Mesenchymal stem cell (in vitro differentiated cells and primary cell): ENCODE data around the gene RUNX2.
A peak's percentile ranks its signal among the peaks of the same experiment; 100 is the strongest.

Experiments used
- DNase-seq: peaks from one replicate; pipeline ENCODE4 v3.0.0-alpha.2; 2013
- H2AFZ ChIP-seq: one replicate; pipeline ENCODE4 v1.6.1; 2013; ENCODE audit warnings: low read depth, mild to moderate bottlenecking, control low read depth, inconsistent platforms, low read length, moderate library complexity
- H2AK5ac ChIP-seq: 2 replicates; pipeline ENCODE4 v1.6.1; 2013; ENCODE audit warnings: low read length, moderate library complexity, mild to moderate bottlenecking, inconsistent platforms; ENCODE audit not compliant: severe bottlenecking
- H2BK120ac ChIP-seq: one replicate; pipeline ENCODE4 v1.6.1; 2013; ENCODE audit warnings: low read depth, mild to moderate bottlenecking, inconsistent platforms, low read length, moderate library complexity
- H2BK12ac ChIP-seq, 2 experiments: one replicate each; pipeline ENCODE4 v1.6.1; 2013; ENCODE audit warnings: inconsistent platforms in 2 of 2, low read length in 2 of 2, mild to moderate bottlenecking in 2 of 2, moderate library complexity in 2 of 2, control low read depth in 1 of 2
- H2BK15ac ChIP-seq: one replicate; pipeline ENCODE4 v1.6.1; 2013; ENCODE audit warnings: mild to moderate bottlenecking, low read depth, inconsistent platforms; ENCODE audit not compliant: poor library complexity, severe bottlenecking
- H2BK5ac ChIP-seq: 2 replicates; pipeline ENCODE4 v1.6.1; 2013; ENCODE audit warnings: low read depth, mild to moderate bottlenecking, low read length, control low read depth, inconsistent platforms; ENCODE audit not compliant: poor library complexity, severe bottlenecking
- H3K14ac ChIP-seq, 2 experiments: one replicate each; pipeline ENCODE4 v1.6.1; 2013; ENCODE audit warnings: inconsistent platforms in 2 of 2, low read length in 2 of 2, control low read depth in 1 of 2, mild to moderate bottlenecking in 1 of 2, moderate library complexity in 1 of 2
- H3K18ac ChIP-seq, 2 experiments: one replicate each; pipeline ENCODE4 v1.6.1; 2013; ENCODE audit warnings: inconsistent platforms in 2 of 2, low read length in 2 of 2, control low read depth in 1 of 2, low read depth in 1 of 2, mild to moderate bottlenecking in 1 of 2
- H3K23ac ChIP-seq, 2 experiments: one replicate each; pipeline ENCODE4 v1.6.1; 2013; ENCODE audit warnings: inconsistent platforms in 2 of 2, low read length in 2 of 2, mild to moderate bottlenecking in 2 of 2, moderate library complexity in 2 of 2, control low read depth in 1 of 2
- H3K27ac ChIP-seq: 2 replicates; pipeline ENCODE4 v1.5.1; 2013; ENCODE audit warnings: mild to moderate bottlenecking, moderate library complexity, low read length, control low read depth, inconsistent platforms; ENCODE audit not compliant: poor library complexity, severe bottlenecking
- H3K27me3 ChIP-seq, 2 experiments: 2 replicates each; pipeline versions ENCODE4 v1.6.1 to v1.7.0; 2013; ENCODE audit warnings: low read length in 2 of 2, mild to moderate bottlenecking in 2 of 2, moderate library complexity in 2 of 2, control low read depth in 1 of 2, inconsistent platforms in 1 of 2; ENCODE audit not compliant: control insufficient read depth in 1 of 2, insufficient read depth in 1 of 2
- H3K36me3 ChIP-seq, 2 experiments: 2 replicates each; pipeline versions ENCODE4 v1.6.1 to v1.7.0; 2013; ENCODE audit warnings: low read length in 2 of 2, control low read depth in 1 of 2, inconsistent platforms in 1 of 2, low read depth in 1 of 2, mild to moderate bottlenecking in 1 of 2; ENCODE audit not compliant: insufficient read depth in 2 of 2, control insufficient read depth in 1 of 2
- H3K4ac ChIP-seq, 2 experiments: one replicate each; pipeline ENCODE4 v1.6.1; 2013; ENCODE audit warnings: inconsistent platforms in 2 of 2, low read length in 2 of 2, mild to moderate bottlenecking in 2 of 2, moderate library complexity in 2 of 2, control low read depth in 1 of 2, low read depth in 1 of 2
- H3K4me1 ChIP-seq: 2 replicates; pipeline ENCODE4 v1.6.1; 2013; ENCODE audit warnings: low read depth, low read length, control low read depth; ENCODE audit not compliant: control insufficient read depth, insufficient read depth
- H3K4me2 ChIP-seq: 2 replicates; pipeline ENCODE4 v1.6.1; 2013; ENCODE audit warnings: low read length, mild to moderate bottlenecking, inconsistent platforms; ENCODE audit not compliant: poor library complexity, severe bottlenecking
- H3K4me3 ChIP-seq, 2 experiments: 2 replicates each; pipeline versions ENCODE4 v1.5.1 to v1.7.0; 2013; ENCODE audit warnings: low read length in 2 of 2, mild to moderate bottlenecking in 2 of 2, control low read depth in 1 of 2, low read depth in 1 of 2; ENCODE audit not compliant: insufficient read depth in 1 of 2
- H3K79me1 ChIP-seq: replicated peaks from 2 replicates; pipeline ENCODE4 v1.6.1; 2013; ENCODE audit warnings: mild to moderate bottlenecking, control low read depth, low read length, inconsistent platforms; ENCODE audit not compliant: poor library complexity, severe bottlenecking
- H3K9ac ChIP-seq: 2 replicates; pipeline ENCODE4 v1.7.0; 2013; ENCODE audit warnings: mild to moderate bottlenecking, low read length, moderate library complexity
- H3K9me3 ChIP-seq: 2 replicates; pipeline ENCODE4 v1.7.0; 2013; ENCODE audit warnings: mild to moderate bottlenecking, low read length; ENCODE audit not compliant: control insufficient read depth
- H4K8ac ChIP-seq: one replicate; pipeline ENCODE4 v1.6.1; 2013; ENCODE audit warnings: inconsistent platforms, mild to moderate bottlenecking, low read length, moderate library complexity
- H4K91ac ChIP-seq: one replicate; pipeline ENCODE4 v1.6.1; 2013; ENCODE audit warnings: mild to moderate bottlenecking, low read length, inconsistent platforms
- WGBS: methylation state at CpG from one replicate; pipeline ENCODE4 v1.1.7; 2013; ENCODE audit warnings: mixed read lengths; 5-methylcytosine and 5-hydroxymethylcytosine counted together

Gene RUNX2

DNA sequence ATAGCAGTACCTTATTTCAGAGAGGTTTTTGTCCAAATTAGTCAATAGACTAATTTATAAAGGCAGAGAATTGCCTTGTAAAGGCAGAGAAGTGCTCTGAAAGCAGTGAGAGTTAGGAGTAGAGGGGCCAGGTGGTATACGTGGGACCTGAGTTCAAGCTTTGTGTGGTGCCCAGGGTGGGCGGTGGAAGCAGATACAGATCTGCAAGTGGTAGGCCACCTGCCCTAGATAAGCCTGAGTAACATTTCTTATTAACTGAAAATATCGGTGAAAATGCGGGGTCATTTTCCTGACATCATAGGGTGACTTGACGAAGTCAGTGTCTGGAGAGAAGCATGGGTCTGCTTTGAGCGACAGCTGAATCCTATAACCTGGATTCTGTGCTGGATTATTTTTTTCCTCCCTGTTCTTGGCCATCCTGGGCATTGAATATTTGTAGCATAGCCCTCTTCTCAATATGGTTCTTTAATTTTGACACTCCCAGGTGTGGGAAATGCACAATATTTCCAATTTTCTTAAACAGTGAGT, 111.8 kb downstream of the RUNX2 start:
- Histone ChIP-seq H3K9ac (no peak overlapping the region), H3K4me1 (peaks cover 8% of the 10 kb centered on the region), H3K9me3 (no peaks in the 10 kb centered on the region), H2AK5ac (peak overlapping the region; percentile 90), H3K79me1 (peaks cover 2% of the 10 kb centered on the region), H3K14ac (no peak overlapping the region), H3K4me2 (no peak overlapping the region), H4K8ac (peak overlapping the region; percentile 19), H3K36me3 (peaks cover 5 to 19% of the 10 kb centered on the region in 2 experiments), H3K23ac (no peak overlapping the region), H3K4me3 (no peak overlapping the region), H4K91ac (no peak overlapping the region), H2BK120ac (no peak overlapping the region), H2AFZ (no peak overlapping the region), H3K27ac (peak overlapping the region; percentile 76), H3K27me3 (no peaks in the 10 kb centered on the region), H2BK12ac (peak overlapping the region; percentile 33), H2BK15ac (no peak overlapping the region), H3K18ac (no peak overlapping the region), H2BK5ac (no peak overlapping the region), H3K4ac (peak overlapping the region in 1 of 2 experiments; percentile 51)
- WGBS = 94% methylated on average over 6 of the region's 6 CpGs
- no peak for DNase-seq

- Histone ChIP-seq H2BK12ac (no peak overlapping the region), H3K18ac (no peak overlapping the region), H2BK120ac (no peak overlapping the region), H3K23ac (no peak overlapping the region), H2AK5ac (no peak overlapping the region), H3K27me3 (no peaks in the 10 kb centered on the region), H3K9me3 (no peaks in the 10 kb centered on the region), H3K4me3 (no peak overlapping the region), H4K91ac (no peak overlapping the region), H2BK15ac (no peak overlapping the region), H3K27ac (peak overlapping the region; percentile 18), H4K8ac (no peak overlapping the region), H3K9ac (no peak overlapping the region), H3K4ac (no peak overlapping the region), H3K14ac (no peak overlapping the region), H3K4me2 (no peak overlapping the region), H3K4me1 (peaks cover 8% of the 10 kb centered on the region), H2AFZ (no peak overlapping the region), H2BK5ac (no peak overlapping the region), H3K79me1 (peaks cover 2% of the 10 kb centered on the region), H3K36me3 (peaks cover 5 to 16% of the 10 kb centered on the region in 2 experiments)
- DNase-seq = no peak
- WGBS = 78% methylated on average over 5 of the region's 6 CpGs
Observed at GRCh38 chr6:45441851-45442453, 113.8 kb downstream of the RUNX2 start.

DNA sequence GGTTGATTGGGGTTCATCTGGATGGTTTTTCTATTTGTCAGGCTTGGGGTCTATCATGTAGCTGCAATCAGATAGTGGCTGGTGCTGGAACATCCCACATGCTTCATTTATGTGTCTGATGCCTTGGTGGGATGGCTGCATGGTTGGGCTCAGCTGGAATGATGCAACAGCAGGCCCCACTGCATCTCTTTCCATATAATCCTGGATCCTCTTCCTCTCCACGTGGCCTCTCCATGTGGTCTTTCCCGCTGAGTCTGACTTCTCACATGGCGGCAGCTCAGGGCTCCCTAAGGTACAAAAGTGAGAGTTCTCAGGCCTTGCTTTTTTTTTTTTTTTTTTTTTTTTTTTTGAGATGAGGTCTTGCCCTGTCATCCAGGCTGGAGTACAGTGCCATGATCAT, 114.6 kb downstream of the RUNX2 start:
- Histone ChIP-seq H3K4me3 (no peak overlapping the region), H2AK5ac (peak overlapping the region; percentile 47), H3K4ac (peak overlapping the region; percentile 13 to 43), H2AFZ (no peak overlapping the region), H2BK5ac (no peak overlapping the region), H3K27ac (peak overlapping the region; percentile 13), H3K9ac (no peak overlapping the region), H2BK120ac (peak overlapping the region; percentile 51), H3K23ac (no peak overlapping the region), H2BK15ac (no peak overlapping the region), H3K79me1 (peaks cover 2% of the 10 kb centered on the region), H3K36me3 (peaks cover 5 to 16% of the 10 kb centered on the region in 2 experiments), H4K91ac (peak overlapping the region; percentile 81), H2BK12ac (peak overlapping the region in 1 of 2 experiments; percentile 67), H4K8ac (peak overlapping the region; percentile 53), H3K14ac (peak overlapping the region in 1 of 2 experiments; percentile 30), H3K4me1 (peaks cover 10% of the 10 kb centered on the region), H3K9me3 (no peaks in the 10 kb centered on the region), H3K4me2 (no peak overlapping the region), H3K27me3 (no peaks in the 10 kb centered on the region), H3K18ac (no peak overlapping the region)
- WGBS = 100% methylated on average over 3 of the region's 3 CpGs
- DNase-seq = no peak

DNA sequence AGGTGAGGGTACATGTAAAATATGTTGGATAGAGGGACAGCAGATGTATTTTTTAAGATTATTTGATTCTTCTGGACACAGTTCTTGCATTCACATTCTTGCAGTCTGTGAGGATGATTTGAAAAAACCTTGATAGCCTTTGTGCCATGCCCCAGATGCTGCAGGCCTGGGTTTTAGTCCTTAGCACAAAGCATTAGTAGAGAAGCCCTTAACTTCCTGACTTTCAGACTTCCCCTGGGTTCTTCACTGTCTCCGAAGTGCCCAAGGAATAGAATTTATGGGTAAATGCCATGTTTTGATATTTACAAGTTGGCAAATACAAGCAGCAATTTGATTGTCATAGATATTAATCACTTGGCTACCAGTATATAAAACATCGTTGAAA, 117.2 kb downstream of the RUNX2 start:
- no peak overlapping the region for H2AFZ ChIP-seq
- peak overlapping the region; percentile 71 for H2BK120ac ChIP-seq
- H3K79me1 ChIP-seq = peaks cover 5% of the 10 kb centered on the region
- peak overlapping the region; percentile 92 for H2BK5ac ChIP-seq
- H3K23ac ChIP-seq = no peak overlapping the region
- no peak overlapping the region for H2AK5ac ChIP-seq
- no peak for DNase-seq
- no peak overlapping the region for H4K91ac ChIP-seq
- no peaks in the 10 kb centered on the region for H3K9me3 ChIP-seq
- peaks cover under 1 to 16% of the 10 kb centered on the region in 2 experiments for H3K36me3 ChIP-seq
- no peaks in the 10 kb centered on the region for H3K27me3 ChIP-seq
- peak overlapping the region; percentile 79 for H4K8ac ChIP-seq
- H3K4me1 ChIP-seq = peaks cover 10% of the 10 kb centered on the region
- no peak overlapping the region for H3K14ac ChIP-seq
- H3K4me2 ChIP-seq = no peak overlapping the region
- peak overlapping the region; percentile 73 to 93 for H2BK12ac ChIP-seq
- H3K27ac ChIP-seq = peak overlapping the region; percentile 94
- H2BK15ac ChIP-seq = no peak overlapping the region
- H3K18ac ChIP-seq = peak overlapping the region; percentile 70 to 81
- H3K4me3 ChIP-seq = peak overlapping the region in 1 of 2 experiments; percentile 27
- peak overlapping the region; percentile 60 for H3K9ac ChIP-seq
- no CpG with 5 or more reads among the region's 2 CpGs for WGBS
- peak overlapping the region; percentile 46 to 81 for H3K4ac ChIP-seq
